ENCODE measurements around the gene FOXB2.
"Not testable (repeated sequence)": the region's sequence is repeated elsewhere in the genome, so short reads cannot be mapped to it uniquely, and the experiment has no call there.

The FOXB2 gene

DNA sequence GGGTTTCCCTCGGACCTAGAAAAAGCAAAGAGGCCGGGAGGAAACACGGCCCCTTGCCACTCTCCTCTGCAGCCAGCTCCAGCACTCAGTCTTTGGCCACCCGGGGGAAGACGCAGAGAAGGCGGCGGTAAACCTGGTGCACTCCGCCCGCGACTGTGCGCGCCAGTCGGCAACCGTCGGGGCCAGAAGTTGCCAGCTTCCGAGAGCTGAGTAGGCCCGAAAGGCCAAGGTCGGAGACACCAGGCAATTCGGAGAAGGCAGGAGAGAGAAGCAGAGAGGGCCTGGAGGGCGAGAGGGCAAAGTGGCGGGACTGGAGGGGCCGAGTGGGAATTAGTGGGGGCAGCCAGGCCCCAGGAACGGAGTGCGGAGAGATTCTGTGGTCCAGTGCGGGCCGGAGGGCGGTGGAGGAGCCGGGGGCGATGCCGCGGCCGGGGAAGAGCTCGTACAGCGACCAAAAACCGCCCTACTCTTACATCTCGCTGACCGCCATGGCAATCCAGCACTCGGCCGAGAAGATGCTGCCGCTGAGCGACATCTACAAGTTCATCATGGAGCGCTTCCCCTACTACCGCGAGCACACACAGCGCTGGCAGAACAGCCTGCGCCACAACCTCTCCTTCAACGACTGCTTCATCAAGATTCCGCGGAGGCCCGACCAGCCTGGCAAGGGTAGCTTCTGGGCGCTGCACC, at the start of gene FOXB2:
TSS of gene FOXB2 (plus strand) at position 420 of the 690 bp plus-strand sequence. CDS start at position 420, 0 bp downstream.
- no peak for DNase-seq

DNA sequence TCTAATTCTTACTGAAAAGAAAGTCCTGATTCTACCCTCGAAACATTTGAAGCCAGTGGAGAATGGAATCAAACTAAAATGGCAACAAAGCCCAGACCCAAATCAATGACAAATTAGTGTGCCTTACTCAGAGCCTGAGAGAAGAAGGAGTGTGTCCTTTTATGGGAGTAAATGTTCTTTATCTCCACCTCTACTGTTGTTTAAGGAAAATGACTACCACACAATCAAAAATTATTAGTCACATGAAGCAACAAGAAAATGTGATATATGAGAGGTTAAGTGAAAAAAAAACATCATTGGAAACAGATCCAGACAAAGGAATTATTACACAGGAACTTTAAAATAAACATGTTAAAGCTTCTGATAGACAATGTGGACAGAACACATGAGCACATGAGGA, 49.7 kb upstream of the FOXB2 start:
- DNase-seq: no peak

DNA sequence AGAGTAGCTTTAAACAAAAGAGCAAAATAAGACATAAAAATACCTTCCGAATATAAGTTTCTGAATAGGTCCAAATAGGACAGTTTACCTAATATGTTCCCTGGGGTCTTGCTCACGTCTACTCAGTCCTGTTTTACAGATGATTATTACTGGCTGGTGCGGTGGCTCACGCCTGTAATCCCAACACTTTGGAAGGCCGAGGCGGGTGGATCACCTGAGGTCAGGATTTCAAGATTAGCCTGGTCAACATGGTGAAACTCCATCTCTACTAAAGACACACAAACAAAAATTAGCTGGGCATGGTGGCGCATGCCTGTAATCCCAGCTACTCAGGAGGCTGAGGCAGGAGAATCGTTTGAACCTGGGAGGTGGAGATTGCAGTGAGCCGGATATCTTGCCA, 40.6 kb upstream of the FOXB2 start:
- not testable (repeated sequence) for DNase-seq

DNA sequence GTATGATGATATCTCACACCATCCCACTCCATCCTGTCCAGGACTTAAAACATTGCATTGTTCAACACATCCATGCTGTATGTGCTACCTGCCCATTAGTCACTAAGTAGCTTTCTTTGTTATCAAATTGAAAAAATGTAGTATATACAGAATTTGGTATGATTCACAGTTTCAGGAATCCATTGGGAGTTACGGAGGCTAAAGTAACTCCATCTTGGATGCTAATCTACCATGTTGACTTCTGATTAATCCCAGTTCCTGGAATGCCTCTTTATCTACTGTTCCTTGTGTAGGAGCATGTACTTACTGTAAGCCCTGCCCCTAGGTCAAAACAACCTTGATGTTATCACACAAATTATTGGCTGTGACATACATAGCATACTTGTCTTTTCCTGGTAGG, 38.9 kb upstream of the FOXB2 start:
- DNase-seq: no peak

DNA sequence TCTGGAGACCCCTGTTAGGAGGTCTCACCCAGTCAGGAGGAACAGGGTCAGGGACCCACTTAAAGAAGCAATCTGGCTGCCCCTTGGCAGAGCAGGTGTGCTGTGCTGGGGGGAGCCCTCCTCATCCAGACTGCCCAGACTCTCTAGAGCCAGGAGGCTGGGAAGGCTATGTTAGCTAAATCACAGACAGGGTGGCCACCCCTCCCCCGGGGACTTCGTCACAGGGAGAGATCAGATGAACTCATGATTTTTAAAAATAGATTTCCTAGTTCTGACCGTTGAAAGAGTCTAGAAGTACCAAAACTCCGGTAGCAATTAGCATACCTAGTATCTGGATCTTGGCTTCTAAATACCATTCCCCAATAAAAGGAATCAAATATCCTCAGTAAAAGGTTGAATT, 35.0 kb upstream of the FOXB2 start:
- DNase-seq: no peak

DNA sequence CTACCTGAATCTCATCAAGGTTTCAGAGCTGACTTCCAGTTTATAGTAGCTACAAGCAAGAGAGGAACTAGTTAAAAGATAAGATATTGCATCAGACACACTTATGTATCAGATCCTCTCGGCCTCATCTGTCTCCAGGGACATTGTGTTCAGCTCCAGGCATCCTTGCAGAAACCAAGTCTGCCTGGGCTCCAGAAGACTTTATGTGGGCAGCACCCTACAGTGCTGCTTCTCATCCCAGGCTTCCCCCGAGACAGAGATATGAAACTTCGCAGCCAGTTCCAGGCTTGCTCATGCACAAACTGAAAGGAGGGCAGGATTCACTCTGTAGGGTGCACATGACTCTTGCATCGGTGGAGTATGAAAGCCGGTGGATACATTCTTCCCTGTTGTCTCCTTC, 33.9 kb upstream of the FOXB2 start:
- no peak for DNase-seq

DNA sequence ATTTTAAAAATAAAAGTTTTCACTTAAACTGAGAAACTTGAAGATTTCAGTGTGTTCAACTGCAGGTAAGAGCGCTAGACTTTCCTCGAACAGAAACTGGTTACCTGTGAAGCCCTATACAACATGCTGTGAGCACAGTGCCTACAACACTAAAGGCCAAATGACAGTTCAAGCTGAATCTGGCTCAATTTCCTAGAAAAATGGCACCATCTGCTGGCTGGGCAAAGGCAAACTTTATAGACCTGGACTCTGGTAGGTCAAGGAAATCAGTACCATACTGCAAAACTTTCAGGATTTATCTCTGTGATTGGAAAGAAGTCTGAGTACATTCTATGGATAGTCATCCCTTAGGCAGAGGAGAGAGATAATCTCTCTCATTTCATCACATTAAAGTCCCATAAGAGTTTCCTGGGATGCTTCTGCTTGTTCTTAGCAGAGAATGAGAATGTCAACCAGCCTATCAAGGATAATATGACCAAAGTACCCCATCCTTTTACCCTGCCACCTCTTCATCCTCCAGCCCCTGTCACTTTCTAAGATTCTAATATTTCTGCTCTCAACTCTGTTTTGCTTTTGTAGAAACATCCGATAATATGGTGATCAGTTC, 31.8 kb upstream of the FOXB2 start:
- no peak for DNase-seq

DNA sequence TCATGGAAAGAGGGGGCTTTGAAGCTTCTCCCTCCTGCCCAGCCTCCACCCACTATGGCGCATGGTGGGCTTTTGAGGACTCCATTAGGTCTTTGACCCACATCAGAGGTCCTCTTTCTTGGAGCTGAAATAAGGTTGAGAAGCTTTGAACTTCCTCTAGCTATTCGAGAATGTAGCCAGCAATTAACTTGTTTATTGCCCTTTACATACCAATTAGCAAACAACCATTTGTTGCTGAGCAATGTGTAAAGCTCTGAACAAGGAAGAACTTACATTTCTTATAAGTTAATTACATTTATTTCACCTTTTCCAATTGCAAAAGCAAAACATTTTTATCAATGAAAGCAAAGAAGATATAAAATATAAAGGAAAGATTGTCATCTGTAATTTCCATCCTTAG, 30.5 kb upstream of the FOXB2 start:
- no peak for DNase-seq

DNA sequence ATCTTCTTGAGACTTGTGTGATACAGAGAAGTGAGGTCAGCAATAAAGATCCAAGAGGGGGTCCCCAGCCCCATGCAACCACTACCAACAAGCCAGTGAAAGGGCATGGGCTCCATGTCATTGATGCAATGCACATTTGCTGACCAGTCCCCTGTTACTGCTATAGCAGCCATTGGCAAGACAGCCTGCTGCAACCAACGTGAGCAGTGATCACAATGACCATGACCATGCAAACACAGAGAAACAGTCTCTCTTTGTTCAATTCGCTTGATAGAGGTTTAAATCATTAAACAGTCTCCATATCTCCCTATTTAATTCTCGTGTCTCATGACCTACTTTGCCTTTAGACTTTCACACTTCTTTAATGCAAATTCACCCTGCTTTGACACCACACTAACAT, 30.0 kb upstream of the FOXB2 start:
- no peak for DNase-seq

DNA sequence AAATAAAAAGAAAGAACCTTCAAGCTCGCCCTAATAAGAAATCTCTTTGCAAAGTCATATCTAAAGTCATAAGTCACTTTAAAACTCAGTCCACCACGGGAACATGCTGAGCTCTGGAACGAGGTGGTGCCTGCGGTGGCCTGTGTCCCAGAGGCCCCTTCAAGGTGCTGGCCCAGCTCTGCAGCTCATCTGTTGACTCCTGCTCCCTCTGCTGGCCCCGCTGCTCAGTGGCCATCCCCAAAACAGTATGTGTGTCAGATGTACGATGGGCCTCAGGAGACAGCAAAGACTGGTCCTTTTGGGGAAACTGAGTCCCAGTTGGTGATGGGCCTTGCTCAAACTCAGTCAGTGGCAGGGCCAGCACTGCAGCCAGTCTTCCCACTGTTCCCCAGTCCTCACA, 22.8 kb upstream of the FOXB2 start:
- DNase-seq: no peak

DNA sequence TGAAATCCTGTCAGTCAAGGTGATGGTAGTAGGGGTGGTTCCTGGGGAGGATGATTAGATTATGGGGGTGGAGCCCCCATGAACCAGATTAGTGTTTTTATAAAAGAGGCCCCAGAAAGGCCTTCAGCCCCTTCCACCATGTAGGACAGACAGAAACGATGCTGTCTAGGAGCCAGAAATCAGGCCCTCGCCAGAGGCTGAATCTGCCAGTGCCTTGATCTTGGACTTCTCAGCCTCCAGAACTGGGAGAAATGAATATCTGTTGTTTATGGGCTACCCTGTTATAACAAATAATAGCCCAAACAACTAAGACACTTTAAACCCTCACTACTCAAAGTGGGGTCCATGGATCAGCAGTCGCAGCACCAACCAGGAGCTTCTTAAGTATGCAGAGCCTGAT, 20.2 kb upstream of the FOXB2 start:
- DNase-seq: no peak

DNA sequence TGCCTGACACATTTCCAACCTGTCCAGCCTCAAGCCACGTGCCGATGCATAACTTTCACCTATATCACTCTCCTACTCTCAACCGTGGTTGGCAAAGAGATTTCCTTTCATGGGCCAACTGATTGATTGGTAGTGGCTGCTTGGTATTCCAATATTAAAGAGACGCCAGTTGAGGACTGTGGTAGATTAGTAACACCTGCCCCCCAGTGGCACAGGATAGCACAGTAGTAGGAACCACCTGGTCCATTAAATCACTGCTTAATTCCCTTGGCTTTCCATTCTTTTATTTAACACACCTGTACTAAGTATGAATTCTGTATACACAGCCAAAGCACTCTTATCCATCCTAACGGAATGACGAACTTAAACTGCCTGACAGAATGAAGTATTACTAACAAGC, 19.1 kb upstream of the FOXB2 start:
- DNase-seq: no peak

DNA sequence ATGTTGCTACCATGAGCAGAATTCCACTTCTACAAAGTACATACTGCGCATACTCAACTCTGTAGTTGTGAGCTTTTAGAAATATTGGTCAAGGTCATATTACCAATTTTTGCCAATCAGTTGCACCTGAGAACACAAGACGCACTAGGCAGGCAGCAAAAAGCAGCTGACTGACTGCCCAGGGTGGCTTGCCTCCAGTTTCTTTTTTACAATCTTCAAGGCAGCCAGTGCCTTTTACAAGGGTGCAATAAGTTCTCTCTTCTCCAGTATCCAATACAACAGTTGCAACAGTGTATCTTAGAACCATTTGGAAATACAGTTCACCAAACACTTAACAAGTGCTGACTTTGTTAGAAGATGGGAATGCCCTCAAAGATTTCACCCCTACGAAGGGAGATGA, 16.1 kb upstream of the FOXB2 start:
- no peak for DNase-seq

DNA sequence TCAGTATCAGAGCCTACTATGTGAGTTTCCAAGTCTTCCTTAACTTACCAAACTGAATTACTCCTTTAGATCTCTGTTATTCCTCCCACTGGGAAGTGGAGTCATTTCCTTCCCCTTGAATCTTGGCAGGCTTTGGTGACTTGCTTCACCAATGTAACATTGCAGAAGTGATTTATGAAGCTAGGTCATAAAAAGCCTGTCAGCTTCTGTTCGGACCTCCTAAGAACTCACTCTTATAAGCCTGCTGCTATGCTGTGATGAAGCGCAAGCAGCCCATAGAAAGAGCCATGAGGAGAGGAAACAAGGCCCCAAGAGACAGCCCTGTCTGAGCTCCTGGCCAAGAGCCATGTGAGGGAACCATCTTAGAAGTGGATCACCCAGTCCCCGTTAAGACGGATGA, 14.2 kb upstream of the FOXB2 start:
- no peak for DNase-seq

DNA sequence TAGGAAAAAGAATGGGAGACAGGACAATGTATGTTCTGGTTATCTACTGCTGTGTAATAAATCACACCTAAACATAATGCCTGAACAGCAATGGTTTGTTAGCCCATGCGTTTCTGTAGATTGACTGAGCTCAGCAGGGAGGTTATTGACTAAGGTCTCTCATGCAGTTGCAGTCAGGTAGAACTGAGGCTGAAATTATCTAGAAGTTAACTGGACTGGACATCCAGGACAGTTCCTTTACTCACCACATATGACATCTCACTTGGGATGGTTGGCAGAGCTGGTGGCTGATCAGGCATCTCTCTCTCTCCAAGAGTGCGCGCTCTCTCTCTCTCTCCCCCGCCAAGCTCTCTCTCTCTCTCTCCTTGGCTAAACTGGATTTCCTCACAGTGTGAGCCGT, 8.9 kb upstream of the FOXB2 start:
- no peak for DNase-seq

DNA sequence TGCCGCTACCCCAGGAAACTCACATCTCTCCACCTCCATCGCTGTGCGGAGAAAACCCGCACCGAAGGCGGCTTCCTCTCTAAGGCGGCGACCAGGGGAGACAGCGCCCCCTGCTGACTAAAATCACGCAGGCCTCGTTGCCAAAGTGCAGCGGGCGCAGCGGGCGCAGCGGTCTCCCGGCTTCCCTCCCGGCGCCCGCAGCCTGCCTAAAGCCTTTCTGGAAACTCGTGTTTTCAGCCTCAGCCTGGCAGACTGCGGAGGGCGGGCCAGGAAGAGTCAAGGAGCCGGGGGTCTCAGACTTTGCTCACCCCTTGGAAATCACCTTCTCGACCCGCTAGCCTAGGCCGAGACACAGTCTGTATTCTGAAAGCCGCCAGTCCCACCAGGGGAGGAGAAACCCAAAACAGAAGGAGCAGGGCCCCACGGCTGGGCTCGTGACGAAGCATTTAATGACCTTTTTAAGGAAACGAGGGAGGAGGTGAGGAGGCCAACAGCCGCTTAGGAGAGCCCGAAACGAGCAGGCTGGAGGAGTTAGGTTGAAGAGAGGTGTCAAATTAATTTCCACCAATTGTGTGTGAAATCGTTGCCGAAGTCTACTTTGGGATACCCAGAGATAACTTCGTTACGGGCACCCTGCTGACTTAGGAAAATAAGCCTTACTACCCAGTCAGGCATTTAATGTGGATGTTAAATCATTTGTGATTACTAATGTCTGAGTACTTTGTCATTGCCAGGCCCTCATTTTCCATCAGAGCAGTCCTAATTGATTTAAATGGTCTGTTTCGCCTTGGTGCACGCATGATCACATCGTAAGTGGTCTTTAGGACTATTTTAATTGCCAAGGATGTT, 7.3 kb upstream of the FOXB2 start:
- DNase-seq: peak in 1 of 2 donors; percentile 48

DNA sequence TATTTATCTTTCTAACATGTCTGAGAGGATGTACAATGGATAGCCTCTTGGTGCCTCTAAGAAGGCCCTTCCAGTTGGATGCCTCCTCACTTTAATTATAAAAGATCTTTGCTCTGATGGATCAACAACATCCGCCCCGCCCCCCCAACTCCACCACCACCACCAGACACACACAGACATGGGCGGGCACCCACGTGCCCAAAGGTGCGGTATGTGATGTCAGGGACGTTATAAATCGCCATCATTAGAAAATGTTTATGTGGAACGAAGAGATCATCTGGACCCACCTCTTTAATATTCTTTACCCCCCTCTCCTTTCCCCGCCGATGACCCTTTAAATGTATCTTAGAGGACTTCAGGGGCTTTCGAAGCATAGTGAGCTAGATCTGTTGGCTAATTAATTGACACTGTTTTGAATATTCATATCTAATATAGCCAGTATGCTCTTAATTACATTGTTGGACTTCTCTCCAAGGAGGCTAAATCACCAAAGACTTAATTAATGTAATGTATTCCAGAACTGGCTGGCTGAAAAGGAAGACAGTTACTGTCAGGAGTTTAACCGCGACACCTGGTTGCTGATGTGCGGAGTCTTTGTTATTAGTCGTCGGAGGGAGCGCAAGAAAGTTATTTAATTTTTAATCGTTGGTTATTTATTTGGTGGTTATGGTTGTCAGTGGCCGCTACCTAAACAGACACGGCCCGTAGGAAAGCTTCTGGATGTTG, 6.1 kb upstream of the FOXB2 start:
- DNase-seq: no peak

DNA sequence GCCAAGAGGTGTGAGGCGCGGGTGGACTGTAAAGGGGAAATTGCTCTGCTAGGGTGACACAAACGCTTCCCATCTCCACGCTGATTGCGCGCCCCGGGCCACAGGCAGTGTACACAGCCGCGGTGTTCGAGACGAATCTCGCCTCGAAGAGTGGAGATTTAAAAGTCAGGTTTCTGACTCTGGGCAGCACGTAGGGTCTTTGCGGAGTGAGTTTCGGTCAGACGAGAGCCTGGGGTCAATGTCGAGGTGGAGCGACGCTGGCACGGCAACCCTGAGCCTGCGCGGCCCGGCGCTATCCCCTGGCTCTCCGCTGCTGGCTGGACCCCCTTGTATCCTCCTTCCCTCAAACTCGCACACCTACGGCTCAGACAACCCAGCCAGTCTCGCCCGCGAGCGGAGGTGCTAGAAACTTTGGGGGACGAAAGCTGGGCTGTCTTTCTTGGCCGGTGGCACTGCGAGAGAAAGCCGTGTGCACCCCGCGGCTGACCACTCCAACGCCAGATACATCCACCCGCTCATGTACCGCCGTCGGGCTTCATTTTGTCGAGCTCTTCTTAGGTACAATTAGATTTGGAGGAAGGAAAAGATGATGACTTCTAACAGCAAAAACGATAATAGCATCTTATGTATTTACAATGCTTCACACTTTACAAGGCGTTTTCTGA, 5.4 kb upstream of the FOXB2 start:
- DNase-seq: no peak

DNA sequence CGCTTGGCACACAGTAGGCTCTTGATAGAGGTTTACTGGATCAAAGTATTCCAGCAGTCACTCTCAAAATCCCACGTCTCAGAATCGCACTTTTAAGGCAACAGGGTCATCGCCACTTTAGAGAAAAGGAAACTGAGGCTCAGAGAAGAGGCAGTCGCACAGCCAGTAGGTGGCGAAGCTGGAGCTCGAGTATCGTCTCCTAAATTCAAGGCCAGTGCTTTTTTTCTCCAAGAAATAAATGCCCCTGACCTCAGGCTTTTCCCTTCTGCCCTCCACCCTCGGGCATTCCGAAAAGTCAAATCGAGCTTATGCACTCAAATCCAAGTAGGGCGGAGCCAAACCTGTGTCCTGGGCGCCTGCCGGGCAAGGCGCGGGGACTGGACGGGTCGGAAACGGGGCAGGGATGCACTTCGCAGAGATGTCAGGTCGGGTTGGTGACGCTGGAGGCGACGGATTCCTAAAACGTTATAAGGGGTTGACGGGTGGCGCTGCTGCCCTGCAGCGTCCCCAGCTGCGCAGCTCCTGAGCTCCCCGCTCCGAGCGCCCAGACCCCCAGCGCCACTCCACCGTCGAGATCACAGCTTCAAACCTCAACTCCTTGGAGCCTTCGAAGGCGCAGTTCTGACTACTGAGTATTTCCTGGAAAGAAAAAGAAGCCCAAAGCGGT, 4.7 kb upstream of the FOXB2 start:
- no peak for DNase-seq

DNA sequence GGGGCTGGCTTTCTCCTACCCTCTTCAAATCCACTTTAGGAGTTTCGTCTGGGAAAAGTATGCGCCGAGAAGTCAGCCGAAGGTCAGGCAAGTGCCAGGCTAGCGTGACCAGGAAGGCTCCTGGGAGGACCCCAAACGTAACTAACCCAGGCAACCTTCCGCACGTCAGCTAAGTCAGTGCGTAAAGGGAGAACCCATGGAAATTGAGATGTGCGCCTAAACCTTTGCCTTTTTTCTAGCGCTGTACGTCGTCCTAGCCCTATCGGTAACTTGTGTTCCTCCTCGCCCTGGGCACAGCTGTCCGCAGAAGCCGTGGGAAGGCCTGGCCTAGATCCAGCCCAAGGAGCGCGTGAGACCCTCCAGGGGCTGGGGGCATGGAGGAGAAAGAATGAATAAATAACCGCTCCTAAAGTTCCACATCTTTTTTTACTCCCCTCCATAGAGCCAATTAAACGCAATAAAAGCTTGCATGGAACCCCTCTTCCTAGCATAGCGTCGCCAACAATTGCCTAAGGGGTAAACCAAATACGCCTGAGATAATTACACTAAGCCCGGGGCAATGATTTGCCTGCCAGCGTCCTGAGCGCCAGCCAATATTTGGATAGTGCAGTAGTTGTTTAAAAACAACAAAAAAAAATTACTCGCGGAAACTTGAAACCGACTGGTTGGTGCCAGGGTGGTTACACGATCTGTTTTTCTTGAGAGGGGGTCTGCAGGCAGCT, 4.0 kb upstream of the FOXB2 start:
- no peak for DNase-seq

DNA sequence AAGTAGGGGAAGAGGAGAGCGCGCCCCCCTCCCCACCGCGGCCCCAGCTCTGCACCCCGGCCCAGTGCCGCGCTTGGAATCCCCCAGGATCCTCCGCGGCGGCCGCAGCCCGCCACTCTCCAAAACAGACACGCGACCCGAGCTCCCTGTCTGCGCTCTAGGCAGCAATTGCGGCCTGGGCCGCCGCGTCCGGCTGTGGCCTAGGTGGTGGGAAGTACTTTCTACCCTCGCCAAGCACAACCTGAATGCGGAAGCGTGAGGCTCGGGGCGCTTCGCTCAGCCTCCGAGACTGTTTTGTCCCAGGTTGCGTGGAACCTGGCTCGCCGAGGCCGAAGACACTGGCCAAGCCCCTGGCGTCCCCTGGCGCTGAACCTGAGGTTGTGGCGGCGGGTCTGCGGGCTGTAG, 3.3 kb upstream of the FOXB2 start:
- DNase-seq: no peak
